GM23338 (cell line): ENCODE data around the gene IRF2BP2. TPM values are rescaled to one million over a fixed set of nuclear protein-coding genes. Genes with fewer than 3 reads are reported as not detected.

ENCODE experiments used
- ATAC-seq: fragments of 200-7000 bp; cut with Tn5 transposase; 3 replicates; pipeline ENCODE4 v1.9.1; 2020
- DNase-seq: peaks from one replicate; pipeline ENCODE4 v3.0.0-alpha.2; 2015; ENCODE audit warnings: low spot score
- H2AFZ ChIP-seq: fragments of 200-600 bp; sonication (generic); 2 replicates; pipeline ENCODE4 v1.8.0; 2016; ENCODE audit warnings: antibody characterized with exemption, mild to moderate bottlenecking, moderate library complexity
- H3F3A ChIP-seq: fragments of 200-600 bp; sonication (generic); replicated peaks from 2 replicates; pipeline ENCODE4 v1.8.0; 2017; ENCODE audit warnings: antibody characterized with exemption, mixed run types, low read depth
- H3K27ac ChIP-seq: fragments of 200-600 bp; sonication (generic); 2 replicates; pipeline ENCODE4 v1.6.1; 2016; ENCODE audit warnings: low read depth
- H3K27me3 ChIP-seq: fragments of 200-600 bp; sonication (generic); 2 replicates; pipeline ENCODE4 v1.8.0; 2016; ENCODE audit warnings: mild to moderate bottlenecking, mixed run types, moderate library complexity; ENCODE audit not compliant: insufficient read depth
- H3K36me3 ChIP-seq: fragments of 200-600 bp; sonication (generic); 2 replicates; pipeline ENCODE4 v1.8.0; 2016; ENCODE audit warnings: mild to moderate bottlenecking; ENCODE audit not compliant: insufficient read depth
- H3K4me1 ChIP-seq: fragments of 200-600 bp; sonication (generic); 2 replicates; pipeline ENCODE4 v1.8.0; 2016; ENCODE audit warnings: mild to moderate bottlenecking, moderate library complexity; ENCODE audit not compliant: insufficient read depth
- H3K4me2 ChIP-seq: fragments of 200-600 bp; sonication (generic); 2 replicates; pipeline ENCODE4 v1.7.1; 2017; ENCODE audit warnings: mixed run types
- H3K4me3 ChIP-seq: fragments of 200-600 bp; sonication (generic); 2 replicates; pipeline ENCODE4 v1.6.1; 2016; ENCODE audit warnings: mixed run types
- H3K79me2 ChIP-seq: fragments of 200-600 bp; sonication (generic); replicated peaks from 2 replicates; pipeline ENCODE4 v1.8.0; 2017; ENCODE audit warnings: mild to moderate bottlenecking; ENCODE audit not compliant: insufficient read depth
- H3K9me2 ChIP-seq: fragments of 200-600 bp; sonication (generic); 2 replicates; pipeline ENCODE4 v1.8.0; 2017; ENCODE audit not compliant: insufficient read depth
- H4K20me1 ChIP-seq: fragments of 200-600 bp; sonication (generic); replicated peaks from 2 replicates; pipeline ENCODE4 v1.8.0; 2017; ENCODE audit warnings: mild to moderate bottlenecking; ENCODE audit not compliant: insufficient read depth
- H3K27ac Mint-ChIP-seq: 2 replicates; pipeline ENCODE4 v1.8.0; 2020; ENCODE audit warnings: inconsistent platforms, mild to moderate bottlenecking, moderate library complexity, mixed read lengths
- H3K27me3 Mint-ChIP-seq: 3 replicates; pipeline ENCODE4 v1.8.0; 2022; ENCODE audit warnings: low read depth, mild to moderate bottlenecking, moderate library complexity, mixed read lengths, inconsistent platforms; ENCODE audit not compliant: insufficient read depth, poor library complexity
- H3K36me3 Mint-ChIP-seq: 3 replicates; pipeline ENCODE4 v1.8.0; 2021; ENCODE audit warnings: low read depth, mild to moderate bottlenecking, inconsistent platforms, moderate library complexity, mixed read lengths
- H3K4me1 Mint-ChIP-seq: 3 replicates; pipeline ENCODE4 v1.8.0; 2020; ENCODE audit warnings: mild to moderate bottlenecking, inconsistent platforms, mixed read lengths
- H3K4me3 Mint-ChIP-seq: 3 replicates; pipeline ENCODE4 v1.8.0; 2021; ENCODE audit warnings: moderate library complexity, mild to moderate bottlenecking, inconsistent platforms, mixed read lengths
- H3K9me3 Mint-ChIP-seq: 3 replicates; pipeline ENCODE4 v1.8.0; 2020; ENCODE audit warnings: moderate library complexity, mild to moderate bottlenecking, inconsistent platforms, mixed read lengths
- CREB1 ChIP-seq: fragments of 250-450 bp; sonication (Bioruptor Pico); IDR thresholded peaks from 2 replicates; pipeline ENCODE4 v1.5.0; 2020; ENCODE audit warnings: low read depth, mild to moderate bottlenecking, moderate library complexity
- CTCF ChIP-seq, 2 experiments: fragments of 200-600 bp in 1 of 2; sonication (generic) in 1 of 2; conservative IDR thresholded peaks; 2 replicates each; pipeline versions ENCODE4 v1.5.1 to v1.6.1; 2016 to 2017; ENCODE audit warnings: antibody characterized with exemption in 2 of 2, low read depth in 2 of 2, mild to moderate bottlenecking in 2 of 2, moderate library complexity in 1 of 2
- ETS1 ChIP-seq: IDR thresholded peaks from 2 replicates; pipeline ENCODE4 v1.6.1; 2016; ENCODE audit warnings: antibody characterized with exemption
- EZH2 ChIP-seq: fragments of 200-600 bp; sonication (generic); IDR thresholded peaks from one replicate; pipeline ENCODE4 v1.8.0; 2017; ENCODE audit warnings: antibody characterized with exemption, mild to moderate bottlenecking, low read depth; ENCODE audit not compliant: unreplicated experiment
- EZH2phosphoT487 ChIP-seq: fragments of 200-600 bp; sonication (generic); IDR thresholded peaks from one replicate; pipeline ENCODE4 v1.8.1; 2018; ENCODE audit warnings: antibody characterized with exemption; ENCODE audit not compliant: unreplicated experiment
- JUNB ChIP-seq: IDR thresholded peaks from one replicate; pipeline ENCODE4 v1.6.1; 2016; ENCODE audit warnings: antibody characterized with exemption; ENCODE audit not compliant: unreplicated experiment
- NANOG ChIP-seq: IDR thresholded peaks from 2 replicates; pipeline ENCODE4 v1.6.1; 2016; ENCODE audit warnings: antibody characterized with exemption, borderline replicate concordance
- POLR2AphosphoS5 ChIP-seq: IDR thresholded peaks from 2 replicates; pipeline ENCODE4 v1.6.1; 2016; ENCODE audit warnings: antibody characterized with exemption, low read depth
- ZNF114 ChIP-seq: fragments of 250-450 bp; sonication (Bioruptor Pico); IDR thresholded peaks from 2 replicates; pipeline ENCODE4 v1.5.0; 2020; ENCODE audit warnings: mild to moderate bottlenecking, moderate library complexity
- ZNF331 ChIP-seq: fragments of 250-450 bp; sonication (Bioruptor Pico); IDR thresholded peaks from 2 replicates; pipeline ENCODE4 v1.5.0; 2020; ENCODE audit warnings: low read depth, mild to moderate bottlenecking, moderate library complexity
- ZNF462 ChIP-seq: fragments of 250-450 bp; sonication (Bioruptor Pico); IDR thresholded peaks from 2 replicates; pipeline ENCODE4 v1.5.0; 2020; ENCODE audit warnings: mild to moderate bottlenecking, moderate library complexity
- polyA plus RNA-seq: library from polyadenylated mRNA; unstranded; fragments of >200 nt; fragmentation: Nextera tagmentation; extraction: Ambion mirVana; gene quantifications from 2 replicates; pipeline ENCODE4 v1.2.1, GENCODE V29; 2016
- total RNA-seq: library from RNA; depleted of rRNA; stranded (reverse); fragments of >200 nt; shearing (Covaris generic); gene quantifications from 2 replicates; pipeline ENCODE4 v1.2.3, GENCODE V29; 2014

The IRF2BP2 gene
- total and polyA plus RNA-seq, 2 experiments from 2014 or later, result 19.4 to 62.4 TPM

- TF ChIP-seq EZH2phosphoT487, result no peak
- no peak for TF ChIP-seq NANOG
- no peak for TF ChIP-seq CTCF (conservative IDR thresholded peaks at IDR 0.05; ENCODE audit: low read depth in 2 of 2)
- no peak for TF ChIP-seq ETS1
Observed at GRCh38 chr1:234649432-234650081, 39.6 kb upstream of the IRF2BP2 start (continued).

GRCh38 chr1:234647758-234648157, 37.8 kb upstream of the IRF2BP2 start:
- Mint-ChIP-seq H3K4me1 (no peaks in the 10 kb centered on the region; the same call in 2 of the 3 replicates), H3K4me3 (no peak overlapping the region), H3K27ac (no peak overlapping the region), H3K27me3 (peaks cover 2% of the 10 kb centered on the region), H3K9me3 (0 out of 3 replicates have a peak, but pooled peaks cover 2% of the 10 kb centered on the region), H3K36me3 (no peaks in the 10 kb centered on the region)
- DNase-seq (no peak), ATAC-seq (no peak)
- no peaks in the 10 kb centered on the region for H3F3A ChIP-seq
- no peak overlapping the region for H3K27ac ChIP-seq
- H3K79me2 ChIP-seq, result no peaks in the 10 kb centered on the region
- H3K27me3 ChIP-seq, result no peaks in the 10 kb centered on the region
- no peak overlapping the region for H2AFZ ChIP-seq
- no peaks in the 10 kb centered on the region for H3K4me1 ChIP-seq
- H3K36me3 ChIP-seq, result no peaks in the 10 kb centered on the region
- 0 out of 2 replicates have a peak, but pooled peaks cover 4% of the 10 kb centered on the region for H3K9me2 ChIP-seq
- no peak overlapping the region for H3K4me2 ChIP-seq
- H3K4me3 ChIP-seq, result no peak overlapping the region
- H4K20me1 ChIP-seq, result no peaks in the 10 kb centered on the region
- TF ChIP-seq CREB1 (CRISPR knock-in tag), result no peak
- no peak for TF ChIP-seq EZH2
- TF ChIP-seq POLR2AphosphoS5, result no peak
- TF ChIP-seq EZH2phosphoT487, result no peak
- no peak for TF ChIP-seq CTCF (conservative IDR thresholded peaks at IDR 0.05; ENCODE audit: low read depth in 2 of 2)
- TF ChIP-seq ETS1, result no peak
- TF ChIP-seq ZNF462 (CRISPR knock-in tag), result no peak
- no peak for TF ChIP-seq JUNB
- TF ChIP-seq ZNF331 (CRISPR knock-in tag), result no peak
- TF ChIP-seq NANOG, result no peak
- no peak for TF ChIP-seq ZNF114 (CRISPR knock-in tag)
